Body of pancreas (tissue), 4 donors: ENCODE results near the gene RASA3. TPM values are rescaled to one million over a fixed set of nuclear protein-coding genes. Genes with fewer than 3 reads are reported as not detected.

Experiments
- ATAC-seq: fragments of 150-250 bp; one replicate; pipeline ENCODE4 v1.9.1; 2016
- DNase-seq, 4 donors: peaks; one replicate each; pipeline ENCODE4 v3.0.0-alpha.2; 2019
- H3K27ac ChIP-seq, 4 donors: fragments of 200-600 bp; sonication (generic); 1 replicate in 3 of 4; 2 replicates in 1 of 4; pipeline versions ENCODE4 v1.5.1 to v1.6.1; 2016 to 2019; ENCODE audit warnings: mild to moderate bottlenecking in 1 of 4, mixed read lengths in 1 of 4, moderate library complexity in 1 of 4
- H3K27me3 ChIP-seq, 2 donors: fragments of 200-600 bp; sonication (generic); one replicate each; pipeline ENCODE4 v1.6.0; 2016; ENCODE audit warnings: mild to moderate bottlenecking in 1 of 2
- H3K36me3 ChIP-seq, 2 donors: fragments of 200-600 bp; sonication (generic); replicated peaks in 1 of 2; 2 replicates each; pipeline ENCODE4 v1.5.1; 2016; ENCODE audit warnings: low read depth in 2 of 2; ENCODE audit not compliant: insufficient read depth in 1 of 2
- H3K4me1 ChIP-seq: fragments of 200-600 bp; sonication (generic); one replicate; pipeline ENCODE4 v1.6.0; 2016
- H3K4me3 ChIP-seq, 2 donors: fragments of 200-600 bp; sonication (generic); 1 replicate in 1 of 2; 2 replicates in 1 of 2; pipeline ENCODE4 v1.5.1; 2016 to 2019
- H3K9me3 ChIP-seq, 3 donors: fragments of 200-600 bp; sonication (generic); 1 replicate in 2 of 3; 2 replicates in 1 of 3; pipeline ENCODE4 v1.5.1; 2016
- CTCF ChIP-seq, 7 experiments: fragments of 450-650 bp in 4 of 7; fragments of 200-600 bp in 3 of 7; sonication (generic) in 3 of 7; IDR thresholded peaks; one replicate each; pipeline ENCODE4 v1.5.1; 2016 to 2019; ENCODE audit warnings: antibody characterized with exemption in 7 of 7
- POLR2A ChIP-seq, 3 donors: fragments of 450-650 bp; IDR thresholded peaks; one replicate each; pipeline ENCODE4 v1.6.1; 2016; ENCODE audit warnings: antibody characterized with exemption in 3 of 3, mild to moderate bottlenecking in 2 of 3
- WGBS, 2 donors: methylation state at CpG; one replicate each; pipeline ENCODE4 v1.1.5; 2017; 5-methylcytosine and 5-hydroxymethylcytosine counted together
- intact Hi-C: fragments of 100-400 bp; cut with DNase I; formaldehyde crosslinking; loops from one replicate; pipeline ENCODE4 v1.15.1; 2023
- total RNA-seq, 2 donors: library from RNA; depleted of rRNA; stranded (reverse); fragments of >200 nt; gene quantifications; one replicate each; pipeline ENCODE4 v1.1.0, GENCODE V29; 2016

Gene RASA3
- total RNA-seq, 2 donors from 2014 or later = 10.2 to 19.2 TPM

GRCh38 chr13:113962975-113963374 lies 169.4 kb downstream of the RASA3 start:
- no peak overlapping the region for H3K27ac ChIP-seq
- H3K36me3 ChIP-seq = no peaks in the 10 kb centered on the region
- no peak for ATAC-seq
- intact Hi-C loops = no loop called here
- peaks cover 9% of the 10 kb centered on the region for H3K4me1 ChIP-seq
- H3K4me3 ChIP-seq = no peak overlapping the region
- H3K27me3 ChIP-seq = no peaks in the 10 kb centered on the region
- TF ChIP-seq CTCF (IDR thresholded peaks at IDR 0.05) = no peak
- DNase-seq = peak in 2 of 4 donors; percentile 1 to 7
- no peaks in the 10 kb centered on the region for H3K9me3 ChIP-seq
- 87 to 97% methylated on average over 12 to 16 of the region's 17 CpGs for WGBS, 2 donors

DNA sequence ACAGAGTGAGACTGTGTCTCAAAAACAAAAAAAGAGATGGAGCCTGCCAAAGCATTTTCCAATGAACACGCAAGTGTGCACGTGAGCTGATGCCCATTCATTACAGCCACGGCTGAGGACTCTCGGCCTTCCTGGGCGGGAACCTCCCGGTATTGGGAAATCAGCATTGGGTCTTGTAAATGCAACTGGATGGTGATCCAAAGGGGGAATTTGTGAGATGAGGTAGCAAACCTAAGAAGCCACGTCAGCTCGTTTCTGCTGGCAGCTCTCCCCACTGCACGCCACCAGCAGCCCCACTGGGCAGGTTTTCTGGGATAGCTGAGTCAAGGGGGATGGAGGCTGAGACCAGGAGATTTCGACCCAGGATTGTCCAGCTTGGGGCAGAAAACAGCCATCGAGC lies 170.0 kb downstream of the RASA3 start:
- DNase-seq (peak in 2 of 4 donors; percentile 2 to 8), ATAC-seq (no peak)
- H3K4me1 ChIP-seq = peaks cover 3% of the 10 kb centered on the region
- TF ChIP-seq CTCF (IDR thresholded peaks at IDR 0.05) (no peak), POLR2A (IDR thresholded peaks at IDR 0.05) (no peak)
- no peaks in the 10 kb centered on the region for H3K36me3 ChIP-seq
- no peak overlapping the region for H3K4me3 ChIP-seq
- no peak overlapping the region for H3K27ac ChIP-seq
- H3K9me3 ChIP-seq = no peaks in the 10 kb centered on the region
- intact Hi-C loops = no loop called here
- WGBS, 2 donors = 91 to 92% methylated on average over 11 of the region's 11 CpGs
- no peaks in the 10 kb centered on the region for H3K27me3 ChIP-seq

DNA sequence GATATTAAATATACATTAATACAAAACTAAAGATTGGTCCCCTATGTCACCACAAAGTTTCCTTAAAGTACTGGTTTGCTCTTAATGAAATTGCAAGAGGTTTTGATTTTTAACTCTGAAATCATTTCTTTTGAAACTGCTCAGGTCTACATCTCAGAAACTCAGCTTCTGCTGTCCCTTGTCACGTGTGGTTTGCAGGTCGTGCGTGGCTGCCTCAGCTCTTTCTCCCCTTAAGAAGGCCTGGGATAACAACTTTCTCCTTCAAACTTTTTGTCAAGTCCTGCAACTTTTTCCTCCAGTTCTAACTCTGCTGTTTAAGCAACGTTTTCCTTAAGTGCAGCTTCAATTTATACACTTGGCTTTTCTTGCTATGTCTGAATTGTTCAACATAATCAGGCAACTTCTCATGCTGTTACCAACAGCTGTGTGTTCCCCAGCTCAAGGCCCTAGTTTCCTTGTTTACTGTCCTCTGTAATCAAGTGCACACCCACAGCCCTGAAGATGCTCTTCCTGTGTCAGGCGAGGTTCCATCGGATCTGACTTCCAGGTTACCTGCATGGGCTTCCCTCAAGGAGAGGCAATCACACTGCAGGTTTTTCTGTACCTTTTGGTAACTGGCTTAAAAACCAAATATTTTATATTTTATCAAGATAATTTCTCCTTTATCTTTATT lies 172.0 kb downstream of the RASA3 start:
- H3K4me1 ChIP-seq = no peaks in the 10 kb centered on the region
- DNase-seq = no peak
- no peak for ATAC-seq
- TF ChIP-seq CTCF (IDR thresholded peaks at IDR 0.05) (no peak), POLR2A (IDR thresholded peaks at IDR 0.05) (no peak)
- H3K36me3 ChIP-seq = no peaks in the 10 kb centered on the region
- no peaks in the 10 kb centered on the region for H3K9me3 ChIP-seq
- no peaks in the 10 kb centered on the region for H3K27me3 ChIP-seq
- no peak overlapping the region for H3K4me3 ChIP-seq
- no peak overlapping the region for H3K27ac ChIP-seq
- WGBS, 2 donors = 81 to 92% methylated on average over 6 of the region's 6 CpGs
- intact Hi-C loops = no loop called here

GRCh38 chr13:113959198-113959597 lies 173.2 kb downstream of the RASA3 start:
- DNase-seq = peak in 1 of 4 donors; percentile 37
- no peak for TF ChIP-seq POLR2A (IDR thresholded peaks at IDR 0.05)
- H3K9me3 ChIP-seq = no peaks in the 10 kb centered on the region
- intact Hi-C loops = no loop called here
- 50 to 71% methylated on average over 1 of the region's 1 CpG for WGBS, 2 donors
- peak; percentile 77 for ATAC-seq
- no peaks in the 10 kb centered on the region for H3K36me3 ChIP-seq
- H3K4me1 ChIP-seq = no peaks in the 10 kb centered on the region
- H3K27ac ChIP-seq = no peak overlapping the region
- H3K27me3 ChIP-seq = no peaks in the 10 kb centered on the region
- no peak overlapping the region for H3K4me3 ChIP-seq

- Histone ChIP-seq H3K9me3 (no peaks in the 10 kb centered on the region), H3K27ac (no peak overlapping the region), H3K27me3 (no peaks in the 10 kb centered on the region), H3K4me3 (no peak overlapping the region), H3K4me1 (no peaks in the 10 kb centered on the region), H3K36me3 (peaks cover 0 to 3% of the 10 kb centered on the region in 2 donors)
- DNase-seq (no peak), ATAC-seq (no peak)
- WGBS, 2 donors = 94% methylated on average over 22 of the region's 22 CpGs
- intact Hi-C loops = no loop called here
- TF ChIP-seq POLR2A (IDR thresholded peaks at IDR 0.05) = no peak
- TF ChIP-seq CTCF (IDR thresholded peaks at IDR 0.05) = no peak
These were observed 174.1 kb downstream of the RASA3 start for GRCh38 chr13:113958373-113958772.
